Hepatocyte (in vitro differentiated cells): ENCODE data around the gene SHANK2.

Experiments used
- CTCF ChIP-seq: fragments of 200-600 bp; sonication (generic); IDR thresholded peaks from 2 replicates; pipeline ENCODE4 v1.5.1; 2016; ENCODE audit warnings: antibody characterized with exemption, mild to moderate bottlenecking; ENCODE audit not compliant: poor library complexity
- EZH2phosphoT487 ChIP-seq: fragments of 200-600 bp; sonication (generic); IDR thresholded peaks from one replicate; pipeline ENCODE4 v1.6.1; 2018; ENCODE audit warnings: antibody characterized with exemption, mild to moderate bottlenecking, low read depth, moderate library complexity; ENCODE audit not compliant: unreplicated experiment, severe bottlenecking

GRCh38 chr11:71215425-71215965, 36.9 kb downstream of the SHANK2 start:
- no peak for TF ChIP-seq CTCF
- no peak for TF ChIP-seq EZH2phosphoT487
